Melanocyte of skin (primary cell): ENCODE results near the gene ING3. TPM values are rescaled to one million over a fixed set of nuclear protein-coding genes. Genes with fewer than 3 reads are reported as not detected.

Experiments used
- small RNA-seq, 2 donors: library from RNA; depleted of rRNA; stranded (forward); fragments of <200 nt; gene quantifications; one replicate each; pipeline ENCODE3, GENCODE V24; 2012
- total RNA-seq, 2 donors: library from RNA; depleted of rRNA; stranded (reverse); fragments of >200 nt; gene quantifications; 2 replicates each; pipeline ENCODE4 v1.2.3, GENCODE V29; 2012

ING3 gene, protein sequence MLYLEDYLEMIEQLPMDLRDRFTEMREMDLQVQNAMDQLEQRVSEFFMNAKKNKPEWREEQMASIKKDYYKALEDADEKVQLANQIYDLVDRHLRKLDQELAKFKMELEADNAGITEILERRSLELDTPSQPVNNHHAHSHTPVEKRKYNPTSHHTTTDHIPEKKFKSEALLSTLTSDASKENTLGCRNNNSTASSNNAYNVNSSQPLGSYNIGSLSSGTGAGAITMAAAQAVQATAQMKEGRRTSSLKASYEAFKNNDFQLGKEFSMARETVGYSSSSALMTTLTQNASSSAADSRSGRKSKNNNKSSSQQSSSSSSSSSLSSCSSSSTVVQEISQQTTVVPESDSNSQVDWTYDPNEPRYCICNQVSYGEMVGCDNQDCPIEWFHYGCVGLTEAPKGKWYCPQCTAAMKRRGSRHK
- total RNA-seq, result 10 to 100 TPM; 10.7 to 13.7 TPM

GRCh38 chr7:120950539-120951308 is at the start of gene ING3:
Gene ING3 (plus strand): TSS chr7:120950777. CDS start chr7:120950897, 120 bp downstream.

GRCh38 chr7:120988591-120989256 is 38.1 kb downstream of the ING3 start, which contains the start of gene CPED1:
Gene CPED1 (plus strand): TSS chr7:120988711. CDS start chr7:120989622, 911 bp downstream.

Small RNA genes within 50 kb of the gene (small RNA-seq; reads per million reads assigned to genes)
- gene RNA5SP240, result 0 reads per million in 2 donors

Other genes starting within 250 kb of the ING3 start
- gene TSPAN12, start 92.6 kb upstream of the ING3 start, total RNA-seq, result under 1 TPM; 0.33 to 0.69 TPM
- gene CPED1, start 37.9 kb downstream of the ING3 start, total RNA-seq, result 1 to 10 TPM in 1 of 2 donors, under 1 TPM in 1; 0.67 to 2.4 TPM